Measurements from ENCODE around the gene SPTLC3. TPM values are rescaled to one million over a fixed set of nuclear protein-coding genes. Genes with fewer than 3 reads are reported as not detected.

Gene SPTLC3
- total RNA-seq, 1 donor from 2014 or later, result 9.9 TPM

- H3K27me3 ChIP-seq (ENCODE audit: control insufficient read depth in 3 of 3, insufficient read depth in 3 of 3, low read length in 3 of 3), result no peaks in the 10 kb centered on the region
- peaks cover 5 to 15% (median 7%) of the 10 kb centered on the region in 3 donors for H3K4me1 ChIP-seq (ENCODE audit: control insufficient read depth in 3 of 3, insufficient read depth in 3 of 3, low read length in 3 of 3)
- no peaks in the 10 kb centered on the region for H3K36me3 ChIP-seq (ENCODE audit: control insufficient read depth in 3 of 3, insufficient read depth in 3 of 3, low read length in 3 of 3)
- H3K4me3 ChIP-seq (ENCODE audit: low read length in 3 of 3), result peak overlapping the region; percentile 37 to 66 (median 51)
- H3K9me3 ChIP-seq (ENCODE audit: control insufficient read depth in 3 of 3, low read length in 3 of 3), result no peaks in the 10 kb centered on the region
- peak overlapping the region; percentile 70 for H3K27ac ChIP-seq (ENCODE audit: low read depth, low read length)
- peak overlapping the region in 1 of 3 donors; percentile 24 for H3K9ac ChIP-seq (ENCODE audit: low read depth in 1 of 3, low read length in 3 of 3)
Measured at GRCh38 chr20:13009682-13010406, 1.1 kb downstream of the SPTLC3 start.

- Histone ChIP-seq H3K9ac (ENCODE audit: low read depth in 1 of 3, low read length in 3 of 3) (no peak overlapping the region), H3K4me1 (ENCODE audit: control insufficient read depth in 3 of 3, insufficient read depth in 3 of 3, low read length in 3 of 3) (peaks cover 5 to 15% (median 7%) of the 10 kb centered on the region in 3 donors), H3K27ac (ENCODE audit: low read depth, low read length) (no peak overlapping the region), H3K4me3 (ENCODE audit: low read length in 3 of 3) (no peak overlapping the region), H3K36me3 (ENCODE audit: control insufficient read depth in 3 of 3, insufficient read depth in 3 of 3, low read length in 3 of 3) (no peaks in the 10 kb centered on the region), H3K9me3 (ENCODE audit: control insufficient read depth in 3 of 3, low read length in 3 of 3) (no peaks in the 10 kb centered on the region), H3K27me3 (ENCODE audit: control insufficient read depth in 3 of 3, insufficient read depth in 3 of 3, low read length in 3 of 3) (no peaks in the 10 kb centered on the region)
Measured at GRCh38 chr20:13012886-13013285, 4.1 kb downstream of the SPTLC3 start.

DNA sequence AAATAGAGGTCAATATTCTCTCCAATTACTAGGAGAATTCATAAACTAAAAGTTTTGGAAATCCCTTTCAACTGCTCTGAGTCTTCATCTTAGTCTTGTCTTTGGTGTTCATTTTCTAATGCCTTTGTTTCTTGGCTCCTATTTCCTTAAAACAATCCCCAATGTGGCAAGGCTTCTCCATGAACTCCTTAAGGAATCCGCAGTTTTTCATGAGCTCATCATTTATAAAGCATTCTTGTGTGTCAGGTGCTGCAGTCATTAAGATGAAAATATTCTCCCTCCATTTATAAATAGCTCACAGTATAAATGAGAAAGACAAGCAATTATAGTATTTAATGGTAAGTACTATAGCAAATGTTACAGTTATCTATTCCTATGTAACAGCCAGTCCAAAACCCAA lies 4.6 kb downstream of the SPTLC3 start:
- no peaks in the 10 kb centered on the region for H3K36me3 ChIP-seq (ENCODE audit: control insufficient read depth in 3 of 3, insufficient read depth in 3 of 3, low read length in 3 of 3)
- no peaks in the 10 kb centered on the region for H3K27me3 ChIP-seq (ENCODE audit: control insufficient read depth in 3 of 3, insufficient read depth in 3 of 3, low read length in 3 of 3)
- no peak overlapping the region for H3K4me3 ChIP-seq (ENCODE audit: low read length in 3 of 3)
- peaks cover 5 to 15% (median 7%) of the 10 kb centered on the region in 3 donors for H3K4me1 ChIP-seq (ENCODE audit: control insufficient read depth in 3 of 3, insufficient read depth in 3 of 3, low read length in 3 of 3)
- no peaks in the 10 kb centered on the region for H3K9me3 ChIP-seq (ENCODE audit: control insufficient read depth in 3 of 3, low read length in 3 of 3)
- no peak overlapping the region for H3K27ac ChIP-seq (ENCODE audit: low read depth, low read length)
- no peak overlapping the region for H3K9ac ChIP-seq (ENCODE audit: low read depth in 1 of 3, low read length in 3 of 3)

DNA sequence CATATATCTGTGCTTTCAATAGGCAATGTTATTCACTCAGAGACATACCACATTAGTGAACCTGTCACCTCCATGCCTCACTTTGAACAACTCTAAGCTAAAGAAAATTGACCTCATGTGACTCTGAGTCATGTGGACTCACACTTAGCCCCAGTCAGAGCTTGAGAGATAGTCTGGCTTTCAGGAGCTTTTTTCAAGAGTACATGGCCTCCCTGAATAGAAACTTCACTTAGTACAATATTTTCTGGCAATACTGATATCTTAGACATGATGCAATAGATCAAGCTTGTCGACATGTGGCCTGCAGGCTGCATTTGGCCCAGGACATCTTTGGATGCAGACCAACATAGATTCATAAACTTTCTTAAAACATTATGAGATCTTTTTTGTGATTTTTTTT lies 8.5 kb downstream of the SPTLC3 start:
- Histone ChIP-seq H3K9me3 (ENCODE audit: control insufficient read depth in 3 of 3, low read length in 3 of 3) (peaks cover 0 to 2% (median 0%) of the 10 kb centered on the region in 3 donors), H3K36me3 (ENCODE audit: control insufficient read depth in 3 of 3, insufficient read depth in 3 of 3, low read length in 3 of 3) (no peaks in the 10 kb centered on the region), H3K4me3 (ENCODE audit: low read length in 3 of 3) (no peak overlapping the region), H3K27ac (ENCODE audit: low read depth, low read length) (no peak overlapping the region), H3K4me1 (ENCODE audit: control insufficient read depth in 3 of 3, insufficient read depth in 3 of 3, low read length in 3 of 3) (no peaks in the 10 kb centered on the region), H3K27me3 (ENCODE audit: control insufficient read depth in 3 of 3, insufficient read depth in 3 of 3, low read length in 3 of 3) (no peaks in the 10 kb centered on the region), H3K9ac (ENCODE audit: low read depth in 1 of 3, low read length in 3 of 3) (no peak overlapping the region)

GRCh38 chr20:13017883-13018535 lies 9.2 kb downstream of the SPTLC3 start:
- Histone ChIP-seq H3K27ac (ENCODE audit: low read depth, low read length) (no peak overlapping the region), H3K36me3 (ENCODE audit: control insufficient read depth in 3 of 3, insufficient read depth in 3 of 3, low read length in 3 of 3) (no peaks in the 10 kb centered on the region), H3K4me3 (ENCODE audit: low read length in 3 of 3) (no peak overlapping the region), H3K9me3 (ENCODE audit: control insufficient read depth in 3 of 3, low read length in 3 of 3) (peaks cover 0 to 2% (median 0%) of the 10 kb centered on the region in 3 donors), H3K4me1 (ENCODE audit: control insufficient read depth in 3 of 3, insufficient read depth in 3 of 3, low read length in 3 of 3) (no peaks in the 10 kb centered on the region), H3K9ac (ENCODE audit: low read depth in 1 of 3, low read length in 3 of 3) (no peak overlapping the region), H3K27me3 (ENCODE audit: control insufficient read depth in 3 of 3, insufficient read depth in 3 of 3, low read length in 3 of 3) (no peaks in the 10 kb centered on the region)

DNA sequence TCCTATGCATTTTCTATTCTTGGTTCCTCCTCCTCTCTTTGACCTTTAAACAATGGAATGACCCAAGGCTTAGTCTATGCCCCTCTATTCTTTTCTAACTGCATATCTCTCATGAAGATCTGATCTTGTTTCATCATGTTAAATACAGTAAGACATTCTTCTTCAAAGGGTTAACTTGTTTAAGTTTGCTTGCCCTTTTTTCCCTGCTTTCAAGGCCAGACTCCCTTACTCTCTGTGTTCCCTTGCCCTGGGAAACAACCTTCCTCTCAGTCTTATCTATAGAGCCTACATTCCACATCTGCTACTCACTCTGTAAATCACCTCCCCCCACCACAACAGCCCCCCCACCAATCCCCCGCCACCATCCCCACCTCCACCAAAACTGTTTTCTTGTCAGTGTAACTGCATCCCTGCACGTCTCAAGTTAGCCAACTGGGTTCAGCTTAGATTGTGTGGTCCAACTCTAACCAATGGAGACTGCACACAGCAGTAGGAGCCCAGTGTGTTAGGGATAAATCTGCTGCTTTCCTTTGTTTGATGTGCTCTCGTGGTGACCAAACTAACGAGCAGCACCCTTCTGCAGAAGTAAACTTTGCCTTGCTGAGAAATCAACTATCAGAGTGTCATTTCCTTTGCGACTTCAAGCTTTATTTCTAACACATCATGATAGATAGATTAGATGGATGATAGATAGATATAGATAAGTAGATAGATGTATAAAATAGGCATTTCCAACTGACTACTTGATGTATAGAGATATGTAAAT lies 12.6 kb downstream of the SPTLC3 start:
- no peaks in the 10 kb centered on the region for H3K27me3 ChIP-seq (ENCODE audit: control insufficient read depth in 3 of 3, insufficient read depth in 3 of 3, low read length in 3 of 3)

DNA sequence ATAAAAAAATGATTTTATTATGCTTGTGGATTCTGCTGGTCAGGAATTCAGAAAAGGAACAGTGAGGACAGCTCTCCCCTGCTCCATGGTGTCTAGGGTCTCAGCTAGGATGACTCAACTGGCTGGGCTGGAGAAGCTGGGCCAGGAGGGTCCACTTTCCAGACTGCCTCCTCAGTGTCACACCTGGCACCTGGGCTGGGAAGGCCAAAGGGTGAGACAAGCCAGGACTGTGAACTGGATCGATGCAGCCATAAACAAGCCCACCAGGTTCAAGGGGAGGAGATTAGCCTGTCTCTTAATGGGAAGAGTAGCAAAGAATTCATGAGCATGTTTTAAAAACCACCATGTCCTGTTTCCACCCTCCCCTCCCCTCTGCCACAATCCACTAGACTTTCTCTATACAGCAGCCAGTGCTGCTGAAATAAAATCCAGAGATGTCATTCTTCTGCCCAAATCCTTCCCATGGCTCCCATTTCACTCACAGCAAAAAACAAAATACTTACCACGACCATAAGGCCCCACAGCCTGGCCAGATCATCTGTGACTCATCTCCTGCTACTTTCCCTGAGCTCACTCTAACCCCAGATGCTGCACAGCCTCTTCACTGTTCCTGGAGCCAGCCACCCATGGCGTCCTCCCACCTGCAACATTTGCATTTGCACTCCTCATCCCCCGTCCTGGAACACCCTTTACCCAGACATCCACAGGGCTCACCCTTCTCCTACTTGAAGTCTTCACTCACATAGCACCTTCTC lies 13.8 kb downstream of the SPTLC3 start:
- Histone ChIP-seq H3K9ac (ENCODE audit: low read depth in 1 of 3, low read length in 3 of 3) (no peak overlapping the region), H3K4me1 (ENCODE audit: control insufficient read depth in 3 of 3, insufficient read depth in 3 of 3, low read length in 3 of 3) (no peaks in the 10 kb centered on the region), H3K36me3 (ENCODE audit: control insufficient read depth in 3 of 3, insufficient read depth in 3 of 3, low read length in 3 of 3) (no peaks in the 10 kb centered on the region), H3K27ac (ENCODE audit: low read depth, low read length) (no peak overlapping the region), H3K4me3 (ENCODE audit: low read length in 3 of 3) (no peak overlapping the region), H3K27me3 (ENCODE audit: control insufficient read depth in 3 of 3, insufficient read depth in 3 of 3, low read length in 3 of 3) (no peaks in the 10 kb centered on the region), H3K9me3 (ENCODE audit: control insufficient read depth in 3 of 3, low read length in 3 of 3) (peaks cover 0 to 2% (median 0%) of the 10 kb centered on the region in 3 donors)

More for the DNA sequence above, 12.6 kb downstream of the SPTLC3 start:
- no peak overlapping the region for H3K4me3 ChIP-seq (ENCODE audit: low read length in 3 of 3)
- no peak overlapping the region for H3K27ac ChIP-seq (ENCODE audit: low read depth, low read length)
- peaks cover 0 to 2% (median 0%) of the 10 kb centered on the region in 3 donors for H3K9me3 ChIP-seq (ENCODE audit: control insufficient read depth in 3 of 3, low read length in 3 of 3)
- no peak overlapping the region for H3K9ac ChIP-seq (ENCODE audit: low read depth in 1 of 3, low read length in 3 of 3)
- no peaks in the 10 kb centered on the region for H3K4me1 ChIP-seq (ENCODE audit: control insufficient read depth in 3 of 3, insufficient read depth in 3 of 3, low read length in 3 of 3)
- H3K36me3 ChIP-seq (ENCODE audit: control insufficient read depth in 3 of 3, insufficient read depth in 3 of 3, low read length in 3 of 3), result no peaks in the 10 kb centered on the region

- Histone ChIP-seq H3K9me3 (ENCODE audit: control insufficient read depth in 3 of 3, low read length in 3 of 3) (peaks cover 0 to 2% (median 0%) of the 10 kb centered on the region in 3 donors), H3K36me3 (ENCODE audit: control insufficient read depth in 3 of 3, insufficient read depth in 3 of 3, low read length in 3 of 3) (no peaks in the 10 kb centered on the region), H3K27ac (ENCODE audit: low read depth, low read length) (no peak overlapping the region), H3K27me3 (ENCODE audit: control insufficient read depth in 3 of 3, insufficient read depth in 3 of 3, low read length in 3 of 3) (no peaks in the 10 kb centered on the region), H3K4me3 (ENCODE audit: low read length in 3 of 3) (no peak overlapping the region), H3K4me1 (ENCODE audit: control insufficient read depth in 3 of 3, insufficient read depth in 3 of 3, low read length in 3 of 3) (peaks cover 0 to 2% (median 0%) of the 10 kb centered on the region in 3 donors), H3K9ac (ENCODE audit: low read depth in 1 of 3, low read length in 3 of 3) (no peak overlapping the region)
Measured at GRCh38 chr20:13024596-13024995, 15.8 kb downstream of the SPTLC3 start.

GRCh38 chr20:13025181-13025580 lies 16.4 kb downstream of the SPTLC3 start:
- no peak overlapping the region for H3K27ac ChIP-seq (ENCODE audit: low read depth, low read length)
- H3K4me1 ChIP-seq (ENCODE audit: control insufficient read depth in 3 of 3, insufficient read depth in 3 of 3, low read length in 3 of 3), result peaks cover 0 to 2% (median 0%) of the 10 kb centered on the region in 3 donors

More at GRCh38 chr20:13025181-13025580, 16.4 kb downstream of the SPTLC3 start:
- no peaks in the 10 kb centered on the region for H3K27me3 ChIP-seq (ENCODE audit: control insufficient read depth in 3 of 3, insufficient read depth in 3 of 3, low read length in 3 of 3)
- H3K9ac ChIP-seq (ENCODE audit: low read depth in 1 of 3, low read length in 3 of 3), result no peak overlapping the region
- peaks cover 0 to 2% (median 0%) of the 10 kb centered on the region in 3 donors for H3K9me3 ChIP-seq (ENCODE audit: control insufficient read depth in 3 of 3, low read length in 3 of 3)
- H3K36me3 ChIP-seq (ENCODE audit: control insufficient read depth in 3 of 3, insufficient read depth in 3 of 3, low read length in 3 of 3), result no peaks in the 10 kb centered on the region
- no peak overlapping the region for H3K4me3 ChIP-seq (ENCODE audit: low read length in 3 of 3)
